NCI-H524 (cell line): ENCODE measurements around the gene H19.

Experiments
- DNase-seq, 2 experiments: peaks; one replicate each; lab custom pipeline; 2025; lab: John Stamatoyannopoulos, UW

The H19 gene

DNA sequence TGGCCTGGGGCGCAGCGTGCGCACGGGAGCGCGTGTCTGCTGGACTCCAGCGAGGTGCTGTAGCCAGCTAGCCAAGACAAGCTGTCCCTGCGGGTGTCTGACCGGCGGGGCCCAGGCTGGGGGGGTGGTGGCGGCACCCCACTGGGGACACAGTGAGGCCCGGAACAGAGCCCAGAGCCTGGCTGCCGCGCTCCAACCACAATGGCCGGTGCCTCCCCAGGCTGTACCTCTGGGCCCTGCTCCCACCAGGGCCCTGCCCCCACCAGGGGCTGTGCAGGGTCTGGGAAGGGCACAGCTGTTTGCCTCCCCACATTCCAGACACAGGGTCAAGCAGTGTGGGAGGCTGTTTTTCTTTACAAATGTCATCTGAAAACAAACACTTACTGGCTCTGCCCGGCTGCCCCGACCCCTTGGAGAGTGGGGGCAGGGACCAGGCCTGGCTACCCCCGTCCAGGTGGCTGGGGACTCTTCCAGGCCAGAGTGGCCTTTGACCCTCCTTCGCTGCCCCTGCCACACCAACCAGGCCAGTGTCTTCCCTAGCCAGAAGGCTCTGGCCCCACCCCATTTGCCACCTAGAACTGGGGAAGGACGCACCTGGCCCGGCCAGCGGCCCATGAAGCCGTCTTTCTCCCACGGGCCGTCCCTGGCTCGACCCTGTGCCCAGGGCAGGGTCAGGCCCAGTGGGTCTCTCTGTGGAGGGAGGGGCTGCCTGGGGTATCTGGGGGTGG lies 14.6 kb downstream of the H19 start:
- DNase-seq: no peak

DNA sequence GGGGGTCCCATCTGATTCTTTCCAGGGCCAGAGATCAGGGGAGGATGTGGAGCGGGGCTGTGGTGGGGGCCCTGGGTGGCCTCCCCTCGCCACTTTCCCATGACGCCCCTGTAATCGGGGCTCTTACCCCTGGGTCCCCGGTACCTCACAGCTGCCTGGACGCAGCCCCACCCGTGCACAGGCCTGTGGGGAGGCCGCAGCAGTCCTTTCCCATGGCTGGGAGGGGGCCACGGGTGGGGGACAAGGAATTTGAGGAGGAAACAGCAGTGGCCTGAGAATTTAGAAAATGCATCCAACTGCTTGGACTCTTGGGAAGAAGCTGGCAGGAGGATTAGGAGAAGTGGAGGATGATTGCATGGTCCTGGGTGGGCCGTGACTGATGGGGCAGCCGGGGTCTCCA lies 18.0 kb downstream of the H19 start:
- DNase-seq: no peak

DNA sequence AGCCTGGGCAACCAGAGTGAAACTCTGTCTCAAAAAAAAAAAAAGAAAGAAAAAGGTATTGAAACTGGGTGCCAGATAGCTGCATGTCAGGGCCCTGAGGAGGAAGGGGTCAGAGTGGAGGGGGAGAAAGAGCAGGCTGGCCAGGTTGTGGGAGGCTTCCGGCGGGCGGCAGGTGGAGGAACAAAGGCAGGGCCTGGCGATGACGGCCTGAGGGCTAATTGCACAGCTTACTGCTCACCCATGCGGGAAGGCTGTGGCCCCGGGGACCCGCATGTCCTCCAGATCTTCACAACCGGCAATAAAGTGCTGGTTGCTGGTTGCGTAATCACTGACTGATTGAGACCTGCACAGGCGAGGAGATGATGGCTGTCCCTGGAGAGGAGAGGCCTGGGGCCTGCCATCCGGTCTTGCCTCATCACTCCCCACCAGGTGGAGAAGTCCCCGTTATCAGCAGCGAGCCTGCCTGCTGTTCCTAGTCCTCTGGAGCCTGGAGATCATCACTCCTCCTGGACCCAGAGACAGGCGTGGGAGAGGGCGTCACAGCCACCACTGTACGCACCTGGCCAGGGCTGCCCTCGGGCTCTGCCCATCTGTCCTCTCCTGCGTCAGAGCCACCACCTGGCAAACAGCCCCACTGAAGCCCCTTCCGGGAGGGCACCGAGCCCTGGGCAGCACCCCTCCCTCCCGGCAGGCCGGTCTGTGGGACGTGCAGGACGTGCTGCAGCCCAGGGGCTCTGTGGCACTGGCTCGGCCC lies 18.7 kb downstream of the H19 start:
- no peak for DNase-seq

DNA sequence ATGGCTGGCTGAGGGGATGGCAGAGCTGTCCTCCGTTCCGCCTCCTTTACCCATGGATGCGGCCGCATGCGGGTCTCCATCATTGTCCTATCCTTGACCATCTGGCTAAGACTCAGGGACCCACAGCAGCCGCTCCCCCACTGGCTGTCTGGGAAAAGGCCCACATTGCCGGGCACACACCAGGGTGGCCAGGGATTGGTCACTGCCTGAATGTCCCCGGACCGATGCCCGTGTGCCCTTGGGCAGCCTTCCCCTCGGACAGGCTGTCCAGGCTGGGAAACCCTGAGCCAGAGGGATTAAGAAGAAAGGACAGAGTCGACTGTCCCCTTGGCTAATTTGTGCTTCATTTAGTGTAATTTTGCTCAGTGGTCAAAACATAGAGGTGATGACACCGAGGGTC lies 22.5 kb downstream of the H19 start:
- no peak for DNase-seq

DNA sequence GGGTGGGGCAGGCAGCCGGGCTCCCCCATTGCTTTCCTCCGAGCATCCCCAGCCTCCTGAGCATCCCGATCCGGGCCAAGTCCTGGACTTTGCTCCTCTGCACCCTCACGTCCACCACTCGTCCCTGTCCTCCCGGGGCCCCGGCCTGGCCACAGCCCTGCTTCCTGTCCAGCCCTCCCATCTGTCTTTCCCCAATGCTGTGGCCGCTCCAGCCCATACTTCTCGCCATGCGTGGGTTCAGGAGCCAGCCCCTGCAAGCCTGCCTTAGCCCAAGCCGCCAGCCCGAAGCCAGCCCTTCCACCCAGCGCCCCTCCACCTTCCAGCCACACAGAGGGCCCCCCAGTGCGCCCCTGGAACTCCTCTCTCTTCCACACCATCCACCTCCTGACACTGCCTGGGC lies 26.7 kb downstream of the H19 start:
- no peak for DNase-seq

DNA sequence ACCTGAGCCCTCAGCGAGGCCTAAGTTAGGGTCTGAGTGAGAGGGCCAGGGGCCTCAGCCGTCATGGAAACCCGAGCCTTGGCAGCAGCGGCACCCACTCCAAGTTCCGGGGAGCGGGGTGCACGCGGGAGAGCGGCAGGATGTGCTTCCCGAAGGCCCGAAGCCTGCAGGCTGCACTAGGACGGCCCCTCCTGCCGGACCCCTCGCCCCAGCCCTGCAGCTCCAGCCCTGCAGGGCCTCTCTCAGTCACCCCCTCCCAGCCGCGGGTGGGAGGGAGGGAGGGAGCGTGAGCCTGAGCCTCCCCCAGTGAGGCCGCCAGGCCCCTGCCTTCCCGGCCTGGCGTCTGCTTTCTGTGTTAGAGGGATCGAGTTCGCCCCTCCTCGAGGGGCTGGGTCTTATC lies 27.9 kb downstream of the H19 start:
- no peak for DNase-seq

DNA sequence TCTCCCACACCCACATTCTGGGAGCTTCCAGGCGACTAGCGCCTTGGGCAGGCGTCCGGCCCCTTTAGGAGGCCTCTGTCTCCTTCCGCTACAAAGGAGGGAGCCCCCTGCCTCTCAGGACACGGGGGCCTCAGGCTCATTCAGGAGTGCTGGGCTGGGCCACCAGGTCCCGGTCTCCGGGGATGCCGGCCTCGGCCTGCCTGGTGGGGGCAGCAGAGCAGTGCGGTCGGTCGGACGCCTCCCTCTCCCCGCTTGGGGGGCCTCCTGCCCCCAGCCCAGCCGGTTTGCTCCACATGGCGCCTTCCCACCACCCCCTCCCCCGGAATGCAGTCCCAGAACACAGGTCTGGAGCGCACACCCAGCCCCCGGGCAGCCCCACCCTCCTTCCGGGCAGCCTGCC lies 28.6 kb downstream of the H19 start:
- DNase-seq: no peak

DNA sequence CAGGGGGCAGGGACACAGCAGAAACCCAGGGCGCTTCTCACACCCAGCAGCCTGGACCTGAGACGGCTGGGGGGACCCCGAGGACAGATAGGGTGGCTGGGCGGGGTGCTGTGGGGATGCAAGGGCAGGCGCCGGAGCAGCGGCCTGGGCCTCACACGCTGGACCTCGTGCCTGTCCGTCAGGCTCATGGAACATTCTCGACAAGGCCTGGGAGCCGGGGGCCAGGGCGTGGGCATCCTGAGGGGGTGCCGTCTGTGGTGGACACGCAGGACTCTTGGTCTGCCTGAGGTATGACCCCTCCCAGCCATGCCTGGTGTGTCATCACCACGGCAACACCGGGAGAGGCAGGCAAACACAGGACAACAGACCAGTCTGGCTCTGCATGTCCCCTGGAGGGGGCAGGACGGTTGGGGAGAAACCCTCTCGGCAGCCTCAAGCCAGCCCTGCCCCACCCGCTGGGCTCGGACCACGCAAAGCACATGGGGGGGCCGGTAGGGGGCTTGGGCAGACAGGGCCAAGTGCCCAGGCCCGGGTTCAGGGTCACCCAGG lies 29.1 kb downstream of the H19 start:
- no peak for DNase-seq

DNA sequence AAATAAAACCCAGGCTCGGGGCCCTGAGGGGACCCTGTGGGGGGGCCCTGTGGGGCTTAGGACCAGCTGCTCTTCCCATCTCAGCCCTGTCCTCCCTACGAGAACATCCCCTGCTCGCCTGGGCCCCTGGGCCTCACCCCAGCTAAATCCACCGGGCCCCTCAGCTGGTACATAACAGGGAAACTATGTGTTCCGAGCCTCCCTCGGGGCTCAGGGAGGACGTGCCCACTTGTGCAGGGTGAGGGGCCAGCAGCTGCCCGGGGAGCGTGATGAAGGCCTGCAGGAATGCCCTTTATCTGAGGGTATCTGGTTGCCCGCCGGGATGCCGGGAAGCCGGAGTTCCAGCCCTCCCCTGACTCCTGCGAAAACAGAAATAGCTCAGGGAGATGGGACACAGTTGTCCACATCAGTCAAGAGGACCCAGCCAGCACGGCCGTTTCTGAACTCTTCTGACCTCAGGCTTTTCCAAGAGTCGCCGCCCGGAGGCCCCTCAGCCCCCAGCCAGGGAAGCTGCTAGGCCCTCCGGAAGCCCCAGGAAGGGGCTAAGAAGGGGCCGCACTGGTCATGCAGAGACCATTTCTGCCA lies 29.9 kb downstream of the H19 start:
- no peak for DNase-seq

DNA sequence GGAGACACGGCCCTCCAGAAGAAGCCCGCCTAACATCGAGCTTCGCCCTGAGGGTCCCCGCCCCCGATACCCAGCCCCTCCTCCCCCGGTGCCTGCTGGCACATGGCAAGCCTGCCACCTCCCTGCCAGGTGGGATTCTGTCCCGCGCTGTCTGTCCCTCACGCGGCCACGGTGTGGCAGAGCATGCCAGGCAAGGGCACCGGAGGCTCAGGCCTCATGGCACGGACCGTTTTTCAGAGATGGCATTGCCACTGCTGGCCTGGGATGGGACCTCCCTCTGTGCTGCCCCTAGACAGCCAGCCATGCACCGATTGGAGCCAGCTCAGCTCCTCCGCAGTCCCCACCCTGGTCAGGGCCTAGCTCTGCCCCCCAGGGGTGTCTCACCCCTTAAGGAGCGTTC lies 31.1 kb downstream of the H19 start:
- no peak for DNase-seq

DNA sequence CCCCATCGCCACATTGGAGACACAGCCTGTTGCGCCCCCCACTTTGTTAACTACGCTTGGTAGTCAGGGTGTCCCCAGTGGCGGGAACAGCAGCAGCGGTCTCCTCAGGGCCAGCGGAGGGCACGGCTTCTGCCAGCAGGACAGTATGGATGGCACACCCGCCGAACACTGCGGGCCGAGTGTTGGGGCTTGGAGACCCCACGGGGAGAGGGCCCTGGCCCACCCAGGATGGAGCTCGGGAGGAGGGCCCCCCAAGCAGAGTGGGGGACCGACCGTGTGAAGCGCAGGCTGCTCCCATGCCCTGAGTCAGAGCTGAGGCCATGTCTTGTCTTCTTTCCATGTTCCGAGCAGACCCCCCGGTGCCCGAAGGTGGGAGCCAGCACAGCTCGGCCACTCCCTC lies 32.7 kb downstream of the H19 start:
- DNase-seq: no peak

DNA sequence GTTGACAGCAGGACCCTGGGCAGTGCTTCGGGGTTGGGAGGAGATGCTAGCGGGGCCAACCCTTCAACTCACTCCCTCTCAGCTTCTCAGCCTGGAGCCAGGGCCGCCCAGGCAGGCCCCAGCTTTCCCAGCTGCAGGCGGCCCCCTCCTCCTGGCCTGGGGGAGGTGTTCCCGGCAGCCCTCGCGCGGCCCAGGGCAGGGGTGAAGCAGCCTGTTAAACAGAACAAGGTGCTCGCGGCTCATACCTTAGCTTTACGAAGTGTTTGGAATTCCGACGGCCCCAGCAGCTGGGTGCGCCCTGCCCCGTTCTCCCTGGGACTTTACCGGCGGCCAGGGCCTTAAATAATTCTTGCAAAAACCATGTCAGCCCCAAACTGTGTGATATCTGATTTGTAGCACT lies 33.3 kb downstream of the H19 start:
- no peak for DNase-seq

DNA sequence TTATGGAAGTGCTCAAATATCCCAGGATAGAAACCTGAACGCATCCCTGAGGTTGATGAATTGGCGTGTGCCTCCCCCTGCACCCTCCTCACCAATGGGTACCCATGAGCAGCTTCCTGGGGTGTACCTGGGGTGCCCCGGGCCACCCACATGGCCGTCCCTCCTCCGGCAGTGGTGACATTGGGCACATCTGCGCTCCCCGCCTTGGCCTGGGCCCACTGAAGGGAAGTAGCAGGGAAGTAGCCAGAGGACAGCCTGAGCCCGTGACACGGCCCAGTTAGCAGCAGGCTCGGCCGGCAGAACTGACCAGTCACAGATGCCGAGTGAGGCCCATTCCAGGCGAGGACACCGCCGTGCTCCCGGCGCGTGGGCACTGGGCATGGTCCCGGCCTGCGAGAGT lies 33.8 kb downstream of the H19 start:
- no peak for DNase-seq

DNA sequence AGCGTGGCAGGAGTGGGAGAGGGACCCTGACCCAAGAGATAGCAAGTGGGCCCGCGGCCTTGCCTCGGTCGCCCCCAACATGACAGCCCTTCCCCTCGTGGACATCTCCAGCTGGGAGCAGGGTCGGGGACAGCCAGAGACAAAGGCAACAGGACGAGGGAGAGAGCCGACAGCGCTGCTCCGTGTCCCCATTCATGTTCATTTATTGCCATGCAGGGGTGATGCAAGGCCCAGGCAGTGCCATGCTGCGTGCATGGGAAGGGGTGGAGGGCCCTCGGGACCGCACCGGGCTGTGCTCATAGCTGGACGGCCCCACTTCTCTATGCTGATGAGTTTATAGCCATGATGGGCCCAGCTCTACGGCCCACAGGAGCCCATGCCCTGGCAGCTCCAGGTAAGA lies 37.9 kb downstream of the H19 start:
- DNase-seq: no peak

DNA sequence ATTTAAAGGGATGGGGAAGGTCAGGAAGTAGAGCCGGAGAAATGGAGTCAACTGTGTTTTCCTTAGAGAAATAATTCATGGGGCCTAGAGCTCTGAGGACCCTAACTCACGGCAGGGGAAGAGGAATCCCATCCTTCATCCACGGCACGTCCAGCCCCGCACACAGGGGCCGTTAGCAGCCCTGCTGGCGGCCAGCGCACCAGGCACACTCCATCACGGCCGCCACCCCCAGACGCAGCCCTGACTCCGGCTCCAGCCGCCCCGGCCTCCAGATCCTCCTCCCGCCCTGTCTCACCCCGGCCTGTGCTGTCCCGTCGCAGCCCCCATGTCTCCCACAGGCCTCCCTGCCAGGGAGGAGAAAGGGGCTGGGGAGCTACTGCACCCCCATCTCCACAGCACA lies 39.3 kb downstream of the H19 start:
- DNase-seq: no peak

DNA sequence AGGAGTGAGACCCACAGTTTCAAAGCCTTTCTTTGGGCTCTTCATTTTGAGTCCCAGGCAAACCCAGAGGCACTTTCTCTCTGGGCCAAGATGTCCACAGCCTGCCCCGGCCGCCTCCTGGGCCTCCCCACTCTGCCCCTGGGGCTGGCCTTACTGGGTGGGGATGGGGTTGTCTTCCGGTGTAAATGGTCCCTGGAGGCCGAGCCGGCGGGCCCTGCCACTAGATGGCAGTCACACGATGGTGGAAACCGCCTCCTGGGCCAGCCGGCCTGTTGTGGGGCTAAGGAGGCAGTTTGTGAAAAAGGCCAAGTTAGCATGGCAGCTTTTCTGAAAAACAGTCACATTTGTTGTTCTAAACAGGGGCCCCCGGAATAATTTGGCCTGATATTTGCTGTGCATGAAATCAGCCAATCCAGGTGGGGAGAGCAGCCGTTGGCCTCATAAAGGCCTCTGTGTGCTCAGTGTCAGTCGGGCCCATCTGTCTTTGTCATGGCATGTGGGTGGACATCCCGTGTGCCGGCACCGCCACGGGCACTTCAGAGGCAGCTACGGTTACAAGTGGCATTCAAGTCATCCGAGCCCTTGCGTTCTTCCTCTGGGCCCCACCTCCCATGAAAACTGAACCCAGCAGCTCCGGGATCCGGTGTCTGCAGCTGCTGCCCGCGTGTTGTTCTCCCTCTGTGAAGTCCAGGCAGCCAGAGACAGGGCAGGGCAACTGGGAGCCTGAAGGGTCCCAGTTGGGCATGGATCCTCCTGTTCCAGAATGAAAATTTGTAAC lies 44.0 kb downstream of the H19 start:
- no peak for DNase-seq

DNA sequence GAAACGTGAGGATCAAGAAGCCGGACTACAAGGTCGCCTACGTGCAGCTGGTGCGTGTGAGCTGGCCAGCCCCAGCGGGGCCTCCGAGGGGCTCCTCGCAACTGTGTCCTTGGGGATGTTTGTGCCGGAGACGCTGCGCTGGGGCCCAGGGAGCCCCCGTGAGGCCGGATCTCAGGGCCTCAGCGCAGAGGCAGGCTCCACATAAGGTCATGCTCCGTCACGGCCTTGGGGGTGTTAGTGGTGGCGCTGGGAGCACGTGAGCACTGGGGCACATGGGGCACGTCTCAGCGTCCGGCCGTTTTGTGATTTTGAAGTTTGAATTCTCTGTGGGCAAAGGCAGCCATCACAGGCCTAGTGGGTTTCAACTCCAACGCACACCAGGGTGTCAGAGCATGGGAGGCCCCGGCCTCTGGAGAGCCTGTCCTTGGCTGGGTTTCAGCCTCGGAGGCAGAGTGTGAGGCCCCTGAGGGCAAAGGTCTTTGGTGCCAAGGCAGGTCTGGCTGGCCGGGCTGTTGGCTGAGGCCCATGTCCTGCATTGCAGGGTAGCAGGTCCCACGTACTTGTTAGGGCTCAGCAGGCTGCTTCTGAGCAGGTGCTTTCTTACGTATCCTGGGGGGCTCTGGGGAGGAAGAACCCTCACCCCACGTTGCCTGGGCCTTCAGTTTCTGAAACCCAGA lies 44.7 kb downstream of the H19 start:
- no peak for DNase-seq

DNA sequence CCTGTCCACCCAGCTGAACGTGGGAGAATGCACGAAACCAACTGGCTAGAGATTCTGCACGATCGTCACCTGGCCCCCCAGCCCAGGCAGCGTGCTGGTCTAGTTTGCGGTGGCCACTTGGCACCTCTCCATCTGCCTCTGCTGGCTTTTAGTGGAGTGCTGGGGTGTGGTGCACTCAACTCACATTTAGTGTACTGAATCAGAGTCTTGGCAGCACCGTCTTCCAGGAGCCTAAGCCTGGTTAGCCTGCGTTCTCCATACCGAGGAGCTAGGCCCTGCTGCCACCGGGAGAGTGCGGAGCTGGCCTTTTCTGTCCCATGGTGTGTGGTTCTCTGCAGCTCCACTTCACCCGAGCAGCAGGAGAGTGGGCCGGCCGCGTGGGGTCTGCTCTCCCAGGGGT lies 47.7 kb downstream of the H19 start:
- no peak for DNase-seq

DNA sequence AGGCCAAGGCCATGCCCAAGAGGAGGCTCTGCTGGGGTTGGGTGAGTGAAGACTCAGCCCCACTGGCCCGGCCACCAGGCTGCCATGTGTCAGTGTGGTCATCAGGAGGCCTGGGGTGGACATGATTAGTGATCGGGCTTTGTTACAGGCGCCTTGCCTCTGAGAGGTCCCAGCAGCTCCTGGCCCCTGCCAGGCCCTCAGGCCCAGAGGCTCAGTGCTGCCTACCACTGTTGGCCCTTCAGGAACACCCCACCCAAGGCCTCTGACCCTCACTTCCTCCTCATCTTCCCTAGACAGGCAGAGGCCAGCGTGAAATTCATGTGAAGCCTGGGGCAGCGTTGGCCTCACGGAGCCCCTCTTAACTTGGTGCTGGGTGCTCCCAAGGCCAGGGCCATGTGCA lies 48.3 kb downstream of the H19 start:
- no peak for DNase-seq

DNA sequence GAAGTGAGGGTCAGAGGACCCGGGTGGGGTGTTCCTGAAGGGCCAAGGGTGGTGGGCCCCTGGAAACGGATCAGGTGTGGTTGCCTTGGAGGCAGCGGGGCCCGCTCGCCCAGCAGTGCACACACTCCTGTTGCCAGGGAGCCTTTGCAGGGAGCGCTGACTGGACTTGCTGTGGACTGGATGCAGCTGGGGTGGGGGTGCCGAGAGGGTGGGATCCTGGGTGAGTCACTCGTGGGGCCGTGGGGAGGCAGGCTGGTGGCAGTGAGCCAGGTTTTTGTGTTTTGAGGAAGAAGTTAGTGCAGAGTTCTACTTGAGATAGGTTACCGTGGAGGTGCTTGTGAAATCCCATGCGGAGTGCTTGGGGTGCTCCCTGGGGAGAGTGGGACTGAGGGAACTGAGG lies 49.3 kb downstream of the H19 start:
- no peak for DNase-seq

DNA sequence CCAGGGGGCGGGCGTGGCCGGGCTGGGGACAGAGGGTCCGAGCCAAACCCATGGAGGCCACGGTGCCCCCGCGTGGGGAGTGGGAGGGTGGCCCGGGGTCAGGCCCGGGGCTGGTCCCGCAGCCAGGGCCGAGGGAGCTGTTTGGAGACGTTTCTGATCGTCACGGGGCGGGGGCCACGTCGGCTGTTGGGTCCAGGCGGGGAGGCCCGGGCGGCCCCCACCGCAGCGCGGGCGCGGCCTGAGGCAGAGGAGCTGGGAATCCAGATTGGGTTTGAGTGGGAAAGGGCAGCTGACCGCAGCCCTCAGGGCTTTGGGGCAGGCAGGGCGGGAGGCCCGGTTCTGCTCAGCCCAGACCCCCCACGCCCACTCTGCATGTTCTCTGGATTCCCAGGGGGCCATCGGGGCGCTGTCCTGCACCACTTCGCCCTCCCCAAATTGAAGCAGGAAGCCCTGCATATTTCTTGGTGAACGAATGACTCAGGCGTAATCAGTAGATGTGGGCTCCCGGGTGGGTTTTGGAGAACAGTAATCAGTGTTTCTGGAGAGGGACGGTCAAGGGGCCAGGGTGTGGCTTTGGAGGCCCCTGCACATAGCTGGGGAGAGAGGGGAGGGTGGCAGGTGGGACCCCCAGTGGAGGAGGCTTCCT lies 49.9 kb downstream of the H19 start:
- no peak for DNase-seq
